OCI-LY7 (cell line): ENCODE results near the gene COL4A3. TPM values are rescaled to one million over a fixed set of nuclear protein-coding genes. Genes with fewer than 3 reads are reported as not detected.
"Not testable (repeated sequence)": the region's sequence is repeated elsewhere in the genome, so short reads cannot be mapped to it uniquely, and the experiment has no call there.

Experiments used
- BruUV-seq: library from RNA; stranded (reverse); fragments of 400-500 nt; replicated peaks from 2 replicates; lab custom pipeline; 2021; lab: Mats Ljungman, UMichigan
- CTCF ChIA-PET: fragments of 300-600 bp; sonication (Branson Sonifier 250); formaldehyde crosslinking; loops from one replicate; lab custom pipeline; 2022; ENCODE audit warnings: antibody characterized with exemption; ENCODE audit not compliant: unreplicated experiment; lab: Charles Lee
- POLR2A ChIA-PET: fragments of 300-600 bp; sonication (Branson Sonifier 250); formaldehyde crosslinking; loops from one replicate; lab custom pipeline; 2022; ENCODE audit warnings: antibody characterized with exemption; lab: Charles Lee
- DNase-seq: peaks from one replicate; pipeline ENCODE4 v3.0.0-alpha.2; 2015; ENCODE audit warnings: low spot score
- H2AFZ ChIP-seq: fragments of 200-600 bp; sonication (generic), shearing (Covaris generic); 2 replicates; pipeline ENCODE4 v1.6.1; 2014; ENCODE audit warnings: mild to moderate bottlenecking, antibody characterized with exemption, low read length, moderate library complexity
- H3K27ac ChIP-seq: fragments of 200-600 bp; sonication (generic); 2 replicates; pipeline ENCODE4 v1.5.1; 2014; ENCODE audit warnings: mixed run types, low read depth, mild to moderate bottlenecking, moderate library complexity, low read length, inconsistent platforms; ENCODE audit not compliant: poor library complexity, severe bottlenecking
- H3K36me3 ChIP-seq: fragments of 200-600 bp; sonication (generic); 2 replicates; pipeline ENCODE4 v1.6.1; 2014; ENCODE audit warnings: mild to moderate bottlenecking, antibody characterized with exemption, low read length, moderate library complexity, mixed read lengths; ENCODE audit not compliant: insufficient read depth
- H3K4me1 ChIP-seq: fragments of 200-600 bp; sonication (generic); 2 replicates; pipeline ENCODE4 v1.5.1; 2014; ENCODE audit warnings: mild to moderate bottlenecking, low read length; ENCODE audit not compliant: insufficient read depth, poor library complexity, severe bottlenecking
- H3K4me2 ChIP-seq: fragments of 200-600 bp; sonication (generic); 2 replicates; pipeline ENCODE4 v1.6.1; 2014; ENCODE audit warnings: mild to moderate bottlenecking, low read length
- H3K4me3 ChIP-seq: fragments of 200-600 bp; sonication (generic); 2 replicates; pipeline ENCODE4 v1.5.1; 2014; ENCODE audit warnings: mild to moderate bottlenecking, low read depth, low read length; ENCODE audit not compliant: poor library complexity, severe bottlenecking
- H3K79me2 ChIP-seq: fragments of 200-600 bp; sonication (generic); 2 replicates; pipeline ENCODE4 v1.6.1; 2016; ENCODE audit warnings: low read depth, mild to moderate bottlenecking, low read length, moderate library complexity, mixed read lengths; ENCODE audit not compliant: insufficient read depth
- H3K9me2 ChIP-seq: fragments of 200-600 bp; sonication (generic); 2 replicates; pipeline ENCODE4 v1.6.1; 2016; ENCODE audit warnings: mild to moderate bottlenecking, low read length, mixed read lengths; ENCODE audit not compliant: insufficient read depth
- H3K9me3 ChIP-seq: fragments of 200-600 bp; sonication (generic); 2 replicates; pipeline ENCODE4 v1.6.1; 2014; ENCODE audit warnings: mild to moderate bottlenecking, mixed run types, low read length, mixed read lengths
- H4K20me1 ChIP-seq: fragments of 200-600 bp; sonication (generic); 2 replicates; pipeline ENCODE4 v1.6.1; 2014; ENCODE audit warnings: mild to moderate bottlenecking, antibody characterized with exemption, low read length, moderate library complexity, mixed read lengths; ENCODE audit not compliant: insufficient read depth
- EZH2phosphoT487 ChIP-seq: fragments of 200-600 bp; sonication (generic); IDR thresholded peaks from 2 replicates; pipeline ENCODE4 v1.6.1; 2018; ENCODE audit warnings: low read depth, borderline replicate concordance, mild to moderate bottlenecking, mixed run types, antibody characterized with exemption, low read length, moderate library complexity, mixed read lengths
- intact Hi-C: fragments of 100-400 bp; cut with micrococcal nuclease; formaldehyde crosslinking; loops from one replicate; pipeline ENCODE4 v1.10.0; 2022; ENCODE audit not compliant: unreplicated experiment
- total RNA-seq, 2 experiments: library from RNA; depleted of rRNA in 1 of 2; stranded (reverse); fragments of >200 nt in 1 of 2; shearing (Covaris generic) in 1 of 2; gene quantifications; 2 replicates each; pipeline ENCODE4 v1.2.3, GENCODE V29; 2014 to 2022
- TF ChIP-seq, protein P1 (sequence below): fragments of 200-600 bp; sonication (generic); conservative IDR thresholded peaks from 2 replicates; pipeline ENCODE4 v1.5.1; 2014; ENCODE audit warnings: mild to moderate bottlenecking, antibody characterized with exemption, low read length, moderate library complexity, mixed read lengths

The COL4A3 gene
- total RNA-seq, 2 experiments from 2014 or later, result 0.06 to 10.9 TPM

DNA sequence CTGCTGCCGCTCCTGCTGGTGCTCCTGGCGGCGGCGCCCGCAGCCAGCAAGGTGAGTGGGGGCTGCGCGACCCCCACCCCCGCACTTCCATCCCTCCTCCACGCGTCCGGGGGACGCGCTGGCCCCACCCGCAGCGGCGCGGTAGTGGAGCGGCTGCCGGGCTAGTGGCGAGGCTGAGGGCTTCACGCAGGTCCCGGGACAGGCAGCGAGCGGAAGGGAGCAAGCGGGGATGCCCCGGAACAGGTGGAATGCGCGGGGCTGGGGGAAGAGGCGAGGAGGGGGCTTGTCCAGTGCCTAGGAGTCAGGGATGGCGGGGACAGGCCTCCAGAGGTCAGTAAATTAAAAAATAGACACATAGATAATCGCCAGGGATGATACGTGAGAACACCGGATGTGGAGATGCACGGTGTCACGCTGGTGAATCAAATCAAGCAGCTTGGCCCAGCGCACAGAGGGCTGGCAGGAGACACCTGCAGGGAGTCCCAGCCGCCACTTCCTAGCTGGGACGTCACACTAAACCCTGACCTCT is 403 bp downstream of the COL4A3 start:
- peak; percentile 63 for DNase-seq
- no peaks in the 10 kb centered on the region for H3K79me2 ChIP-seq
- H3K9me2 ChIP-seq, result no peaks in the 10 kb centered on the region
- peaks cover 11% of the 10 kb centered on the region for H3K4me1 ChIP-seq
- TF ChIP-seq, protein P1, sequence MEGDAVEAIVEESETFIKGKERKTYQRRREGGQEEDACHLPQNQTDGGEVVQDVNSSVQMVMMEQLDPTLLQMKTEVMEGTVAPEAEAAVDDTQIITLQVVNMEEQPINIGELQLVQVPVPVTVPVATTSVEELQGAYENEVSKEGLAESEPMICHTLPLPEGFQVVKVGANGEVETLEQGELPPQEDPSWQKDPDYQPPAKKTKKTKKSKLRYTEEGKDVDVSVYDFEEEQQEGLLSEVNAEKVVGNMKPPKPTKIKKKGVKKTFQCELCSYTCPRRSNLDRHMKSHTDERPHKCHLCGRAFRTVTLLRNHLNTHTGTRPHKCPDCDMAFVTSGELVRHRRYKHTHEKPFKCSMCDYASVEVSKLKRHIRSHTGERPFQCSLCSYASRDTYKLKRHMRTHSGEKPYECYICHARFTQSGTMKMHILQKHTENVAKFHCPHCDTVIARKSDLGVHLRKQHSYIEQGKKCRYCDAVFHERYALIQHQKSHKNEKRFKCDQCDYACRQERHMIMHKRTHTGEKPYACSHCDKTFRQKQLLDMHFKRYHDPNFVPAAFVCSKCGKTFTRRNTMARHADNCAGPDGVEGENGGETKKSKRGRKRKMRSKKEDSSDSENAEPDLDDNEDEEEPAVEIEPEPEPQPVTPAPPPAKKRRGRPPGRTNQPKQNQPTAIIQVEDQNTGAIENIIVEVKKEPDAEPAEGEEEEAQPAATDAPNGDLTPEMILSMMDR, result no peak
- no peak for TF ChIP-seq EZH2phosphoT487
- no peaks in the 10 kb centered on the region for H4K20me1 ChIP-seq
- intact Hi-C loops, result loop anchor here (10.0 kb wide), 1 partner anchor 160 kb away; the partner anchor contains the start of gene MFF
- BruUV-seq, result no TSS peak
- H3K36me3 ChIP-seq, result no peaks in the 10 kb centered on the region
- peak overlapping the region; percentile 72 for H2AFZ ChIP-seq
- no peaks in the 10 kb centered on the region for H3K9me3 ChIP-seq
- ChIA-PET POLR2A (interaction anchor here (0.7 kb wide), 1 partner anchor 9 kb away, joined by 3 read pairs; no protein-coding TSS in a partner anchor), CTCF (no interaction called here)
- no peak overlapping the region for H3K27ac ChIP-seq
- H3K4me2 ChIP-seq, result peak overlapping the region; percentile 78
- H3K4me3 ChIP-seq, result peak overlapping the region; percentile 64

GRCh38 chr2:227171779-227172178 is 7.4 kb downstream of the COL4A3 start:
- H3K36me3 ChIP-seq, intact Hi-C loops, CTCF ChIA-PET, H2AFZ ChIP-seq, H3K4me1 ChIP-seq, H3K4me3 ChIP-seq, H3K4me2 ChIP-seq, H3K27ac ChIP-seq, H3K9me3 ChIP-seq, H3K9me2 ChIP-seq, POLR2A ChIA-PET, DNase-seq, H4K20me1 ChIP-seq, H3K79me2 ChIP-seq, BruUV-seq: not testable (repeated sequence)

DNA sequence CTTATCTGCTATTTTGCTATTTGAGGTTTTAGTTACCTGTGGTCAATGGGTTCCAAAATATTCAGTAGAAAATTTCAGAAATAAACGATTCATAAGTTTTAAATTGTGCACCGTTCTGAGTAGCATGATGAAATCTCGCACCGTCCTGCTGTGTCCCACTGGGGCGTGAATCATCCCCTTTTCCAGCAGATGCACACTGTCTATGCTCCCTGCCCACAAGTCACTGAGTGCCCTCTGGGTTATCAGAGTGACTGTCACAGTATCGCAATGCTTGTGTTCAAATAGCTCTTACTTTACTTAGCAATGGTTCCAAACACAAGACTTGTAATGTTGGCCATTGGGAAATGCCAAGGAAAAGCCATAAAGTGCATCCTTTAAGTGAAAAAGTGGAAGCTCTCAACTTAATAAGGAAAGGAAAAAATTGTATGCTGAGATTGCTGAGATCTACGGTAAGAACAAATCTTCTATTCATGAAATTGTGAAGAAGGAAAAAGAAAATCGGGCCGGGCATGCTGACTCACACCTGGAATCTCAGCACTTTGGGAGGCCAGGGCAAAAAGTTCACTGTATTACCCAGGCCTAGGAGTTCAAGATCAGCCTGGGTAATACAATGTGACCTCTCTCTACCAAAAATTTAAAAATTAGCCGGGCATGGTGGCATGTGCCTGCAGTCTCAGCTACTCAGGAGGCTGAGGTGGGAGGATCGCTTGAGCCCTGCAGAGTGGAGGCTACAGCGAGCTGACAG is 13.3 kb downstream of the COL4A3 start:
- Histone ChIP-seq H3K27ac (no peak overlapping the region), H3K36me3 (no peaks in the 10 kb centered on the region), H3K9me3 (no peaks in the 10 kb centered on the region), H4K20me1 (no peaks in the 10 kb centered on the region), H3K4me3 (no peak overlapping the region), H3K4me2 (no peak overlapping the region), H3K4me1 (no peaks in the 10 kb centered on the region), H3K9me2 (no peaks in the 10 kb centered on the region), H2AFZ (no peak overlapping the region), H3K79me2 (no peaks in the 10 kb centered on the region)
- no peak for DNase-seq
- no TSS peak for BruUV-seq
- TF ChIP-seq, protein P1, result no peak
- TF ChIP-seq EZH2phosphoT487, result no peak
- intact Hi-C loops, result no loop called here
- ChIA-PET POLR2A (interaction anchor here (0.7 kb wide), 1 partner anchor 8 kb away, joined by 4 read pairs; no protein-coding TSS in a partner anchor), CTCF (no interaction called here)
